ENCODE results near the gene SLC26A4.

DNA sequence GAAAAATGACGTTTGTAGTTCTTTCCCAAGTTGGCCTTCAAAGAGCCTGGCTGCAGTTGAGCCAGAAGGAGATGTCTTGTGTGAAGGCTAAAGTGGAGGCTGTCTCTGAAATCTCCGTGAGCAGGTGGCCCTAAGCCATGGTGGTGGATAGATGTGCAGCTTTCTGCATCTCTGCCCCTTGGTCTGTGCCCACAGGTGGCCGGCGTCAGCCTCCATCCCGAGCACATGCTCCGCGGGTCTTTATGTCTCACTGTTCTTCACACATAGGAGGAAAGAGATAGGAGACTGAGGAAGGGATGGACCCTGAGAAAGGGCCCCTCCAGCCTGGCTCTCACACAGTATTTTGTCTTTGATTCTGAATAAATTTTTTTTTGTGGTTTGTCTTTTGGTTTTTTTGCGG is 30.3 kb upstream of the SLC26A4 start:
- TF ChIP-seq, protein P1, sequence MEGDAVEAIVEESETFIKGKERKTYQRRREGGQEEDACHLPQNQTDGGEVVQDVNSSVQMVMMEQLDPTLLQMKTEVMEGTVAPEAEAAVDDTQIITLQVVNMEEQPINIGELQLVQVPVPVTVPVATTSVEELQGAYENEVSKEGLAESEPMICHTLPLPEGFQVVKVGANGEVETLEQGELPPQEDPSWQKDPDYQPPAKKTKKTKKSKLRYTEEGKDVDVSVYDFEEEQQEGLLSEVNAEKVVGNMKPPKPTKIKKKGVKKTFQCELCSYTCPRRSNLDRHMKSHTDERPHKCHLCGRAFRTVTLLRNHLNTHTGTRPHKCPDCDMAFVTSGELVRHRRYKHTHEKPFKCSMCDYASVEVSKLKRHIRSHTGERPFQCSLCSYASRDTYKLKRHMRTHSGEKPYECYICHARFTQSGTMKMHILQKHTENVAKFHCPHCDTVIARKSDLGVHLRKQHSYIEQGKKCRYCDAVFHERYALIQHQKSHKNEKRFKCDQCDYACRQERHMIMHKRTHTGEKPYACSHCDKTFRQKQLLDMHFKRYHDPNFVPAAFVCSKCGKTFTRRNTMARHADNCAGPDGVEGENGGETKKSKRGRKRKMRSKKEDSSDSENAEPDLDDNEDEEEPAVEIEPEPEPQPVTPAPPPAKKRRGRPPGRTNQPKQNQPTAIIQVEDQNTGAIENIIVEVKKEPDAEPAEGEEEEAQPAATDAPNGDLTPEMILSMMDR (IDR thresholded peaks at IDR 0.05): no peak
- TF ChIP-seq ZNF138 (CRISPR knock-in tag; conservative IDR thresholded peaks at IDR 0.05) (no peak), MYBL2 (CRISPR knock-in tag; IDR thresholded peaks at IDR 0.05) (no peak), ZNF232 (CRISPR knock-in tag; IDR thresholded peaks at IDR 0.05) (no peak), TEAD4 (CRISPR knock-in tag; IDR thresholded peaks at IDR 0.05) (no peak), NFYB (CRISPR knock-in tag; conservative IDR thresholded peaks at IDR 0.05; ENCODE audit: low read depth) (no peak), CBFB (CRISPR knock-in tag; IDR thresholded peaks at IDR 0.05; ENCODE audit: low read depth) (no peak)
- TF ChIP-seq, protein P2, sequence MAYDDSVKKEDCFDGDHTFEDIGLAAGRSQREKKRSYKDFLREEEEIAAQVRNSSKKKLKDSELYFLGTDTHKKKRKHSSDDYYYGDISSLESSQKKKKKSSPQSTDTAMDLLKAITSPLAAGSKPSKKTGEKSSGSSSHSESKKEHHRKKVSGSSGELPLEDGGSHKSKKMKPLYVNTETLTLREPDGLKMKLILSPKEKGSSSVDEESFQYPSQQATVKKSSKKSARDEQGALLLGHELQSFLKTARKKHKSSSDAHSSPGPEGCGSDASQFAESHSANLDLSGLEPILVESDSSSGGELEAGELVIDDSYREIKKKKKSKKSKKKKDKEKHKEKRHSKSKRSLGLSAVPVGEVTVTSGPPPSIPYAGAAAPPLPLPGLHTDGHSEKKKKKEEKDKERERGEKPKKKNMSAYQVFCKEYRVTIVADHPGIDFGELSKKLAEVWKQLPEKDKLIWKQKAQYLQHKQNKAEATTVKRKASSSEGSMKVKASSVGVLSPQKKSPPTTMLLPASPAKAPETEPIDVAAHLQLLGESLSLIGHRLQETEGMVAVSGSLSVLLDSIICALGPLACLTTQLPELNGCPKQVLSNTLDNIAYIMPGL (CRISPR knock-in tag; IDR thresholded peaks at IDR 0.05): no peak

All from WTC11 (cell line).